Loucy (cell line): ENCODE data around the gene RPGRIP1L.

Source experiments
- H2AFZ ChIP-seq: fragments of 200-600 bp; sonication (generic); 2 replicates; pipeline ENCODE4 v1.6.0; 2016; ENCODE audit warnings: antibody characterized with exemption, mild to moderate bottlenecking, low read length, moderate library complexity
- H3F3A ChIP-seq: fragments of 200-600 bp; 2 replicates; pipeline ENCODE4 v1.6.0; 2016; ENCODE audit warnings: antibody characterized with exemption, low read depth, mild to moderate bottlenecking
- H3K27me3 ChIP-seq: fragments of 200-600 bp; sonication (generic); 2 replicates; pipeline ENCODE4 v1.6.1; 2014; ENCODE audit warnings: low read length, mild to moderate bottlenecking; ENCODE audit not compliant: insufficient read depth, poor library complexity, severe bottlenecking
- H3K36me3 ChIP-seq: fragments of 200-600 bp; sonication (generic); 2 replicates; pipeline ENCODE4 v1.6.1; 2016; ENCODE audit warnings: low read length; ENCODE audit not compliant: insufficient read depth
- H3K4me1 ChIP-seq: fragments of 200-600 bp; sonication (generic); 2 replicates; pipeline ENCODE4 v1.5.1; 2014; ENCODE audit warnings: low read length, mild to moderate bottlenecking; ENCODE audit not compliant: insufficient read depth, poor library complexity, severe bottlenecking
- H3K4me2 ChIP-seq: fragments of 200-600 bp; sonication (generic); 2 replicates; pipeline ENCODE4 v1.6.0; 2014; ENCODE audit warnings: antibody characterized with exemption, low read length, low read depth, mild to moderate bottlenecking; ENCODE audit not compliant: poor library complexity, severe bottlenecking
- H3K4me3 ChIP-seq: fragments of 200-600 bp; sonication (generic); 2 replicates; pipeline ENCODE4 v1.5.1; 2014; ENCODE audit warnings: low read length, mild to moderate bottlenecking, mixed read lengths; ENCODE audit not compliant: poor library complexity, severe bottlenecking
- H3K79me2 ChIP-seq: fragments of 200-600 bp; sonication (generic); 2 replicates; pipeline ENCODE4 v1.6.1; 2014; ENCODE audit warnings: low read length; ENCODE audit not compliant: insufficient read depth
- H3K9ac ChIP-seq: fragments of 200-600 bp; sonication (generic); 2 replicates; pipeline ENCODE4 v1.6.0; 2014; ENCODE audit warnings: mild to moderate bottlenecking, low read depth, low read length, moderate library complexity; ENCODE audit not compliant: poor library complexity, severe bottlenecking
- H3K9me2 ChIP-seq: fragments of 200-600 bp; sonication (generic); replicated peaks from 2 replicates; pipeline ENCODE4 v1.6.1; 2016; ENCODE audit warnings: low read depth, low read length, mixed read lengths
- H3K9me3 ChIP-seq: fragments of 200-600 bp; sonication (generic); 2 replicates; pipeline ENCODE4 v1.6.1; 2014; ENCODE audit warnings: mild to moderate bottlenecking, antibody characterized with exemption, low read length, low read depth; ENCODE audit not compliant: insufficient read depth
- H4K20me1 ChIP-seq: fragments of 200-600 bp; sonication (generic); 2 replicates; pipeline ENCODE4 v1.6.0; 2014; ENCODE audit warnings: antibody characterized with exemption, low read length, mild to moderate bottlenecking; ENCODE audit not compliant: insufficient read depth, poor library complexity, severe bottlenecking
- CTCF ChIP-seq: fragments of 200-600 bp; sonication (generic); conservative IDR thresholded peaks from 2 replicates; pipeline ENCODE4 v1.5.1; 2014; ENCODE audit warnings: mild to moderate bottlenecking, antibody characterized with exemption, low read length
- EZH2phosphoT487 ChIP-seq: fragments of 200-600 bp; IDR thresholded peaks from 2 replicates; pipeline ENCODE4 v1.6.1; 2018; ENCODE audit warnings: antibody characterized with exemption, mild to moderate bottlenecking, moderate library complexity, borderline replicate concordance

Gene RPGRIP1L

GRCh38 chr16:53559270-53559951 lies 144.2 kb downstream of the RPGRIP1L start:
- H4K20me1 ChIP-seq = no peaks in the 10 kb centered on the region
- H3K4me1 ChIP-seq = no peaks in the 10 kb centered on the region
- no peaks in the 10 kb centered on the region for H3K27me3 ChIP-seq
- no peak overlapping the region for H2AFZ ChIP-seq
- H3K9me2 ChIP-seq = no peaks in the 10 kb centered on the region
- H3F3A ChIP-seq = no peaks in the 10 kb centered on the region
- H3K9me3 ChIP-seq = no peaks in the 10 kb centered on the region
- no peak overlapping the region for H3K4me2 ChIP-seq
- TF ChIP-seq CTCF (no peak), EZH2phosphoT487 (no peak)
- no peak overlapping the region for H3K4me3 ChIP-seq
- H3K9ac ChIP-seq = no peak overlapping the region
- H3K79me2 ChIP-seq = no peaks in the 10 kb centered on the region
- no peaks in the 10 kb centered on the region for H3K36me3 ChIP-seq

DNA sequence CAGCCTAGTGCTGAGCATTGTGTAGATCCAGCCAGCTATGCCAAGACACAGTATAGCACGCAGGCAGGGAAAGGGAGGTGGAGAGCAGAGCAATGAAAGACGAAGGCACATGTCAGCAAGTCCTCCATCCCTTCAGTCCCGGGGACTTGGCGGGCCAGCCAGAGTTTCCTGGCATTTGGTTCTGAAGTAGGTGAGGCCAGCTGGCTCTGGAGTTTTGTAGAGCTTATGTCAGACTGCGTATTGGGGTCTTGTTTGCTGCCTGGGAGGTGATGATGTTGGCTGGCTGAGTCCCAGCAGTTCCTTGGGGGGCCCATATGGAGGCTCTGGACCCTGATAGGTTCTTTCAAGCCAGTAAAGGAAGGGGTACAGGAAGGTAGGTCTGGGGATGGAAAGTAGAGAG lies 144.9 kb downstream of the RPGRIP1L start:
- Histone ChIP-seq H3K4me3 (no peak overlapping the region), H3K36me3 (no peaks in the 10 kb centered on the region), H3K79me2 (no peaks in the 10 kb centered on the region), H3K4me2 (no peak overlapping the region), H3F3A (no peaks in the 10 kb centered on the region), H3K27me3 (no peaks in the 10 kb centered on the region), H4K20me1 (no peaks in the 10 kb centered on the region), H3K9me2 (no peaks in the 10 kb centered on the region), H3K9me3 (no peaks in the 10 kb centered on the region), H3K9ac (no peak overlapping the region), H3K4me1 (no peaks in the 10 kb centered on the region), H2AFZ (no peak overlapping the region)
- no peak for TF ChIP-seq CTCF
- no peak for TF ChIP-seq EZH2phosphoT487

- Histone ChIP-seq H3K9me2 (no peaks in the 10 kb centered on the region), H3K36me3 (no peaks in the 10 kb centered on the region), H2AFZ (no peak overlapping the region), H3K27me3 (no peaks in the 10 kb centered on the region), H3K79me2 (no peaks in the 10 kb centered on the region), H3K4me1 (no peaks in the 10 kb centered on the region), H3F3A (no peaks in the 10 kb centered on the region), H3K4me3 (no peak overlapping the region), H3K9me3 (no peaks in the 10 kb centered on the region), H4K20me1 (no peaks in the 10 kb centered on the region), H3K9ac (no peak overlapping the region), H3K4me2 (no peak overlapping the region)
- TF ChIP-seq CTCF (no peak), EZH2phosphoT487 (no peak)
Observed at GRCh38 chr16:53556521-53556920, 147.1 kb downstream of the RPGRIP1L start.
